Natural killer cell (primary cell): ENCODE data around the gene DDX4. TPM values are rescaled to one million over a fixed set of nuclear protein-coding genes. Genes with fewer than 3 reads are reported as not detected.

Experiments used
- ATAC-seq, 3 donors: fragments of 150-1000 bp in 2 of 3; fragments of 200-7000 bp in 1 of 3; cut with Tn5 transposase; 1 replicate in 1 of 3; 2 replicates in 2 of 3; pipeline ENCODE4 v1.10.0; 2021; ENCODE audit warnings: mild to moderate bottlenecking in 2 of 3, moderate library complexity in 2 of 3
- DNase-seq, 2 donors: peaks; one replicate each; pipeline versions ENCODE4 v3.0.0 to v3.0.0-alpha.2; 2013 to 2021; ENCODE audit warnings: mixed read lengths in 1 of 2
- H3K27ac ChIP-seq: one replicate; pipeline ENCODE4 v1.5.1; 2013; ENCODE audit warnings: mild to moderate bottlenecking, low read length
- H3K27me3 ChIP-seq: one replicate; pipeline ENCODE4 v1.6.1; 2013; ENCODE audit warnings: low read length; ENCODE audit not compliant: control insufficient read depth, insufficient read depth
- H3K36me3 ChIP-seq: one replicate; pipeline ENCODE4 v1.6.1; 2013; ENCODE audit warnings: low read length; ENCODE audit not compliant: control insufficient read depth, insufficient read depth
- H3K4me1 ChIP-seq: one replicate; pipeline ENCODE4 v1.6.1; 2013; ENCODE audit warnings: low read length; ENCODE audit not compliant: control insufficient read depth, insufficient read depth
- H3K4me3 ChIP-seq: one replicate; pipeline ENCODE4 v1.5.1; 2013; ENCODE audit warnings: low read length
- H3K9me3 ChIP-seq: one replicate; pipeline ENCODE4 v1.6.1; 2013; ENCODE audit warnings: low read length; ENCODE audit not compliant: control insufficient read depth, insufficient read depth
- H3K27ac Mint-ChIP-seq, 2 donors: one replicate each; pipeline ENCODE4 v1.8.0; 2022; ENCODE audit warnings: mild to moderate bottlenecking in 2 of 2, mixed read lengths in 2 of 2, moderate library complexity in 1 of 2
- H3K27me3 Mint-ChIP-seq, 2 donors: one replicate each; pipeline ENCODE4 v1.8.0; 2022; ENCODE audit warnings: low read depth in 2 of 2, mixed read lengths in 2 of 2
- H3K36me3 Mint-ChIP-seq: one replicate; pipeline ENCODE4 v1.8.0; 2022; ENCODE audit warnings: mixed read lengths
- H3K4me1 Mint-ChIP-seq, 2 donors: one replicate each; pipeline ENCODE4 v1.8.0; 2022; ENCODE audit warnings: mixed read lengths in 2 of 2
- H3K4me3 Mint-ChIP-seq: one replicate; pipeline ENCODE4 v1.8.0; 2022; ENCODE audit warnings: mild to moderate bottlenecking, moderate library complexity, mixed read lengths
- H3K9me3 Mint-ChIP-seq, 2 donors: one replicate each; pipeline ENCODE4 v1.8.0; 2022; ENCODE audit warnings: mixed read lengths in 2 of 2
- CTCF ChIP-seq: fragments of 200-600 bp; IDR thresholded peaks from one replicate; pipeline ENCODE4 v1.8.0; 2022; ENCODE audit warnings: antibody characterized with exemption
- WGBS: methylation state at CpG from one replicate; pipeline ENCODE4 v1.1.7; 2013; ENCODE audit warnings: missing lambda C conversion rate; ENCODE audit not compliant: insufficient coverage; 5-methylcytosine and 5-hydroxymethylcytosine counted together
- intact Hi-C: fragments of 100-400 bp; cut with micrococcal nuclease; formaldehyde crosslinking; loops from one replicate; pipeline ENCODE4 v1.14.2; 2022
- total RNA-seq, 4 donors: library from RNA; stranded (reverse); fragments of 120-200 nt in 1 of 4; gene quantifications; one replicate each; pipeline versions ENCODE4 v1.2.3 to v1.2.4, GENCODE V29; 2013 to 2022

The DDX4 gene
- total RNA-seq, 3 donors from 2014 or later (not counting 1 experiment from before 2014, with no cell fraction given), result not detected

GRCh38 chr5:55706230-55706629, 31.6 kb upstream of the DDX4 start:
- Histone ChIP-seq H3K4me1 (peaks cover 4% of the 10 kb centered on the region), H3K4me3 (no peak overlapping the region), H3K9me3 (no peaks in the 10 kb centered on the region), H3K36me3 (peaks cover 7% of the 10 kb centered on the region), H3K27ac (no peak overlapping the region), H3K27me3 (no peaks in the 10 kb centered on the region)
- Mint-ChIP-seq H3K9me3 (no peaks in the 10 kb centered on the region), H3K27ac (no peak overlapping the region), H3K27me3 (no peaks in the 10 kb centered on the region), H3K36me3 (no peaks in the 10 kb centered on the region), H3K4me3 (no peak overlapping the region), H3K4me1 (peaks cover 3 to 8% of the 10 kb centered on the region in 2 donors)
- ATAC-seq (no peak), DNase-seq (no peak)
- no peak for TF ChIP-seq CTCF
- intact Hi-C loops, result no loop called here

- Histone ChIP-seq H3K9me3 (no peaks in the 10 kb centered on the region), H3K4me1 (peaks cover 14% of the 10 kb centered on the region), H3K4me3 (no peak overlapping the region), H3K36me3 (peaks cover 6% of the 10 kb centered on the region), H3K27ac (no peak overlapping the region), H3K27me3 (no peaks in the 10 kb centered on the region)
- intact Hi-C loops, result no loop called here
- Mint-ChIP-seq H3K27me3 (no peaks in the 10 kb centered on the region), H3K36me3 (no peaks in the 10 kb centered on the region), H3K4me3 (no peak overlapping the region), H3K4me1 (peaks cover 11 to 23% of the 10 kb centered on the region in 2 donors), H3K27ac (no peak overlapping the region), H3K9me3 (no peaks in the 10 kb centered on the region)
- TF ChIP-seq CTCF, result no peak
- no peak for DNase-seq
- ATAC-seq, result no peak
These were observed 29.1 kb upstream of the DDX4 start for GRCh38 chr5:55708732-55709131.

- Histone ChIP-seq H3K27ac (peak overlapping the region; percentile 51), H3K36me3 (peaks cover 4% of the 10 kb centered on the region), H3K9me3 (no peaks in the 10 kb centered on the region), H3K4me3 (peak overlapping the region; percentile 96), H3K4me1 (peaks cover 14% of the 10 kb centered on the region), H3K27me3 (no peaks in the 10 kb centered on the region)
- Mint-ChIP-seq H3K9me3 (no peaks in the 10 kb centered on the region), H3K4me3 (peak overlapping the region; percentile 98), H3K36me3 (no peaks in the 10 kb centered on the region), H3K27me3 (peaks cover 4 to 14% of the 10 kb centered on the region in 2 donors), H3K27ac (peak overlapping the region; percentile 87 to 97), H3K4me1 (peaks cover 11 to 17% of the 10 kb centered on the region in 2 donors)
- DNase-seq, result no peak
- no peak for TF ChIP-seq CTCF
- 8% methylated on average over 18 of the region's 18 CpGs for WGBS
- intact Hi-C loops, result no loop called here
- ATAC-seq, result no peak
These were observed 26.3 kb upstream of the DDX4 start for GRCh38 chr5:55711507-55712022.
